SK-N-MC (cell line): Measurements from ENCODE around the gene EPHB3.

ENCODE experiments used
- DNase-seq: peaks from one replicate; pipeline ENCODE4 v3.0.0-alpha.2; 2011; ENCODE audit warnings: low read depth, low spot score
- H3K27ac ChIP-seq: fragments of 200-600 bp; sonication (generic); 2 replicates; pipeline ENCODE4 v1.5.1; 2016; ENCODE audit warnings: mixed run types
- H3K36me3 ChIP-seq: fragments of 200-600 bp; sonication (generic); 2 replicates; pipeline ENCODE4 v1.6.1; 2017; ENCODE audit warnings: antibody characterized with exemption, low read length, mixed read lengths; ENCODE audit not compliant: insufficient read depth
- H3K4me3 ChIP-seq: fragments of 200-600 bp; sonication (generic); 2 replicates; pipeline ENCODE4 v1.5.1; 2016
- H3K9ac ChIP-seq: fragments of 200-600 bp; sonication (generic); 2 replicates; pipeline ENCODE4 v1.8.0; 2017; ENCODE audit warnings: mixed run types, mixed read lengths; ENCODE audit not compliant: insufficient read length
- H3K9me3 ChIP-seq: fragments of 200-600 bp; sonication (generic); 2 replicates; pipeline ENCODE4 v1.6.1; 2017; ENCODE audit warnings: low read depth, mild to moderate bottlenecking, antibody characterized with exemption, low read length, moderate library complexity, mixed read lengths
- EZH2 ChIP-seq: fragments of 200-600 bp; sonication (generic); IDR thresholded peaks from one replicate; pipeline ENCODE4 v1.6.1; 2017; ENCODE audit warnings: antibody characterized with exemption
- FOXP2 ChIP-seq: optimal IDR thresholded peaks from 2 replicates; pipeline ENCODE3; 2011; ENCODE audit warnings: mild to moderate bottlenecking, moderate library complexity; ENCODE audit not compliant: insufficient read depth; ENCODE audit errors: extremely low read length, control extremely low read depth
- POLR2AphosphoS5 ChIP-seq: IDR thresholded peaks from 2 replicates; pipeline ENCODE4 v1.6.1; 2012; ENCODE audit warnings: mild to moderate bottlenecking, low read depth, low read length, borderline replicate concordance

EPHB3 gene

GRCh38 chr3:184566441-184567414, 5.1 kb downstream of the EPHB3 start:
- Histone ChIP-seq H3K4me3 (peak overlapping the region; percentile 80), H3K36me3 (peaks cover 70% of the 10 kb centered on the region), H3K27ac (peak overlapping the region; percentile 85), H3K9ac (peak overlapping the region; percentile 71), H3K9me3 (no peaks in the 10 kb centered on the region)
- no peak for TF ChIP-seq FOXP2
- no peak for TF ChIP-seq EZH2
- TF ChIP-seq POLR2AphosphoS5, result no peak; the same call in 1 of the 2 replicates
- DNase-seq, result no peak

GRCh38 chr3:184567946-184568559, 6.5 kb downstream of the EPHB3 start:
- TF ChIP-seq POLR2AphosphoS5, result 0 out of 2 replicates have a peak, but pooled peaks have one; percentile 13
- TF ChIP-seq EZH2, result no peak
- no peak for TF ChIP-seq FOXP2
- no peak for DNase-seq
- Histone ChIP-seq H3K36me3 (peaks cover 81% of the 10 kb centered on the region), H3K9me3 (no peaks in the 10 kb centered on the region), H3K27ac (peak overlapping the region; percentile 85), H3K9ac (peak overlapping the region; percentile 78), H3K4me3 (peak overlapping the region; percentile 80)

- Histone ChIP-seq H3K4me3 (peak overlapping the region; percentile 80), H3K27ac (peak overlapping the region; percentile 85), H3K9ac (peak overlapping the region; percentile 78), H3K9me3 (no peaks in the 10 kb centered on the region), H3K36me3 (peaks cover 81% of the 10 kb centered on the region)
- no peak for TF ChIP-seq EZH2
- TF ChIP-seq FOXP2, result no peak
- DNase-seq, result no peak
These were observed 7.0 kb downstream of the EPHB3 start for GRCh38 chr3:184568560-184568923.

GRCh38 chr3:184568924-184569829, 7.6 kb downstream of the EPHB3 start:
- Histone ChIP-seq H3K9ac (peak overlapping the region; percentile 78), H3K4me3 (peak overlapping the region; percentile 80), H3K9me3 (no peaks in the 10 kb centered on the region), H3K27ac (peak overlapping the region; percentile 85), H3K36me3 (peaks cover 81% of the 10 kb centered on the region)
- DNase-seq, result peak; percentile 92
- TF ChIP-seq FOXP2 (no peak), POLR2AphosphoS5 (peak; percentile 65), EZH2 (no peak)

GRCh38 chr3:184570035-184570434, 8.4 kb downstream of the EPHB3 start:
- TF ChIP-seq POLR2AphosphoS5 (no peak), EZH2 (no peak), FOXP2 (no peak)
- peaks cover 81% of the 10 kb centered on the region for H3K36me3 ChIP-seq
- H3K27ac ChIP-seq, result peak overlapping the region; percentile 78
- peak overlapping the region; percentile 69 for H3K9ac ChIP-seq
- DNase-seq, result no peak
- H3K4me3 ChIP-seq, result peak overlapping the region; percentile 80
- H3K9me3 ChIP-seq, result no peaks in the 10 kb centered on the region

GRCh38 chr3:184570489-184570888, 8.9 kb downstream of the EPHB3 start:
- TF ChIP-seq POLR2AphosphoS5, result no peak
- TF ChIP-seq FOXP2, result no peak
- TF ChIP-seq EZH2, result no peak
- Histone ChIP-seq H3K9me3 (no peaks in the 10 kb centered on the region), H3K36me3 (peaks cover 81% of the 10 kb centered on the region), H3K4me3 (no peak overlapping the region), H3K27ac (peak overlapping the region; percentile 78; the same call in 1 of the 2 replicates), H3K9ac (peak overlapping the region; percentile 5)
- DNase-seq, result no peak

GRCh38 chr3:184571750-184572377, 10.3 kb downstream of the EPHB3 start:
- Histone ChIP-seq H3K9me3 (no peaks in the 10 kb centered on the region), H3K9ac (no peak overlapping the region), H3K27ac (peak overlapping the region; percentile 9; the same call in 1 of the 2 replicates), H3K4me3 (no peak overlapping the region), H3K36me3 (peaks cover 81% of the 10 kb centered on the region)
- no peak for TF ChIP-seq POLR2AphosphoS5
- TF ChIP-seq FOXP2, result no peak
- TF ChIP-seq EZH2, result no peak
- no peak for DNase-seq
